K562 (cell line): ENCODE measurements around the gene NTN3. TPM values are rescaled to one million over a fixed set of nuclear protein-coding genes. Genes with fewer than 3 reads are reported as not detected.

Experiments used
- CC2D1A ChIP-seq: fragments of 450-650 bp; IDR thresholded peaks from 2 replicates; pipeline ENCODE4 v1.6.1; 2017; ENCODE audit warnings: mild to moderate bottlenecking
- ELF1 ChIP-seq: fragments of 200-800 bp; sonication (Bioruptor generic); IDR thresholded peaks from 2 replicates; pipeline ENCODE4 v1.6.1; 2016; ENCODE audit warnings: missing genetic modification characterization, missing compliant biosample characterization
- MEF2A ChIP-seq: IDR thresholded peaks from 2 replicates; pipeline ENCODE4 v1.6.1; 2011; ENCODE audit warnings: low read depth, mild to moderate bottlenecking, low read length, moderate library complexity; ENCODE audit not compliant: control insufficient read depth
- MEF2D ChIP-seq: conservative IDR thresholded peaks from 2 replicates; pipeline ENCODE4 v1.6.1; 2016; ENCODE audit warnings: low read depth, missing genetic modification characterization, missing compliant biosample characterization
- SMARCB1 ChIP-seq: IDR thresholded peaks from 2 replicates; pipeline ENCODE4 v1.6.1; 2011; ENCODE audit warnings: improper control_type of control experiment, low read depth; ENCODE audit not compliant: insufficient read length
- TEAD4 ChIP-seq, 2 experiments: sonication (generic) in 1 of 2; formaldehyde crosslinking in 1 of 2; IDR thresholded peaks; 2 replicates each; pipeline versions ENCODE4 v1.6.1 to v1.8.0; 2012 to 2022; ENCODE audit warnings: borderline replicate concordance in 1 of 2, inconsistent platforms in 1 of 2, low read length in 1 of 2, mild to moderate bottlenecking in 1 of 2, missing genetic modification reagents in 1 of 2
- TFAM ChIP-seq: fragments of 250-450 bp; sonication (Bioruptor Pico); conservative IDR thresholded peaks from 2 replicates; pipeline ENCODE4 v1.5.0; 2021; ENCODE audit warnings: mild to moderate bottlenecking, moderate library complexity
- ZNF217 ChIP-seq: sonication (generic); formaldehyde crosslinking; IDR thresholded peaks from 2 replicates; pipeline ENCODE4 v1.8.0; 2022; ENCODE audit warnings: mild to moderate bottlenecking, missing genetic modification reagents
- polyA plus RNA-seq, 8 experiments: library from polyadenylated mRNA; depleted of rRNA in 4 of 8; stranded (reverse) in 5 of 8; unstranded in 3 of 8; fragments of >200 nt; fragmentation: Nextera tagmentation in 2 of 8; fragmentation: Illumina TruSeq in 1 of 8; extraction: Ambion mirVana in 2 of 8; extraction: Trizol in 1 of 8; gene quantifications; 2 replicates each; pipeline versions ENCODE4 v1.2.1 to v1.2.3, GENCODE V29; 2011 to 2014; ENCODE audit warnings: inconsistent platforms in 1 of 8, missing spikeins in 1 of 8
- total RNA-seq, 7 experiments: library from RNA; depleted of rRNA in 6 of 7; stranded (reverse); fragments of >200 nt in 6 of 7; fragmentation: Illumina TruSeq in 2 of 7; extraction: Trizol in 2 of 7; gene quantifications; 2 replicates each; pipeline versions ENCODE4 v1.2.1 to v1.2.3, GENCODE V29; 2011 to 2021; ENCODE audit warnings: low replicate concordance in 1 of 7
- TF ChIP-seq, protein P1 (sequence below): sonication (generic); formaldehyde crosslinking; IDR thresholded peaks from 2 replicates; pipeline ENCODE4 v1.8.1; 2023; ENCODE audit warnings: mild to moderate bottlenecking, missing genetic modification reagents, moderate library complexity
- TF ChIP-seq, protein P2 (sequence below): fragments of 150-350 bp; conservative IDR thresholded peaks from 2 replicates; pipeline ENCODE4 v1.6.1; 2014; ENCODE audit warnings: low read length
- TF ChIP-seq, protein P3 (sequence below): fragments of 450-650 bp; IDR thresholded peaks from 2 replicates; pipeline ENCODE4 v1.6.1; 2014; ENCODE audit warnings: low read depth, mild to moderate bottlenecking, moderate library complexity, borderline replicate concordance
- TF ChIP-seq, protein P4 (sequence below), 2 experiments: fragments of 200-800 bp in 1 of 2; sonication (Bioruptor generic) in 1 of 2; sonication (generic) in 1 of 2; formaldehyde crosslinking in 1 of 2; IDR thresholded peaks in 1 of 2; conservative IDR thresholded peaks in 1 of 2; 2 replicates each; pipeline versions ENCODE4 v1.5.0 to v1.6.1; 2016 to 2020; ENCODE audit warnings: missing compliant biosample characterization in 1 of 2, missing genetic modification characterization in 1 of 2, missing genetic modification reagents in 1 of 2
- TF ChIP-seq, protein P5 (sequence below): fragments of 450-650 bp; conservative IDR thresholded peaks from 2 replicates; pipeline ENCODE4 v1.6.1; 2016; ENCODE audit warnings: missing genetic modification characterization, low read depth, mild to moderate bottlenecking, missing compliant biosample characterization, moderate library complexity
- TF ChIP-seq, protein P6 (sequence below): sonication (generic); formaldehyde crosslinking; IDR thresholded peaks from 2 replicates; pipeline ENCODE4 v1.8.0; 2022; ENCODE audit warnings: missing genetic modification reagents, mild to moderate bottlenecking, moderate library complexity, borderline replicate concordance
- TF ChIP-seq, protein P7 (sequence below): fragments of 250-450 bp; sonication (Bioruptor Pico); IDR thresholded peaks from 2 replicates; pipeline ENCODE4 v1.8.0; 2021; ENCODE audit warnings: moderate library complexity, mild to moderate bottlenecking, inconsistent platforms

The NTN3 gene
- total and polyA plus RNA-seq, 9 of the 15 experiments (the other 6 are each of a cell fraction or from before 2014, with no cell fraction given), result not detected

DNA sequence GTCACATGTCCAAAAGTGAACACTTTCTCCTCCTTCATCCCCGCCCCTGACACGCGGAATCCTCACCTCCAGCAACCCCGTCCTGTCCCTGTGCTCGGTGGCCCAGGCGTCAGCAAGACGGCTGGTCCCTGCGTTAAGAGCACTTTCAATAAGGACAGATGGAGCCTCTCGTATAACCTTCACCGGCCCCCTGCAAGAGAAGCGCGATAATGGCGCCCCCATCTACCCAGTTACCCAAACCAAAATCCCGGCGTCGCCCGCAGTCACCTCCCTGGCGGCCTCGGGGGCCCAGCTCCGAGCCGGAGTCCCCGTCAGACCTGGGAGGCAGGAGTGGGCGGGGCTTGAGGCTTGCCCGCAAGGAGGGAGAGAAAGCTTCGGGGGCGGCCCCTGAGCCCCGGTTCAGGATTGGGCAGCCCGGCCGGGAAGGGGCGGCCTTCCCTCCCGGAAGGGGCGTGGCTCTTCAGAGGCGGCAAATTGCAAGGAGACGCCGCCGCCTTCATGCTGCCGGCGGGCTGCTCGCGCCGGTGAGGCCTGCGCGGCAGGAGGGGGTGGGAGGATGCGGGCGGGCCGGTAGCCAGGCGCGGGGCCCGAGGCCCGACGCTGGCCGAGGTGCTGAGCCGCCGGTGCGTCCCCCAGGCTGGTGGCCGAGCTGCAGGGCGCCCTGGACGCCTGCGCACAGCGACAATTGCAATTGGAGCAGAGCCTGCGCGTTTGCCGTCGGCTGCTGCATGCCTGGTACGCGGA lies 11.3 kb upstream of the NTN3 start, which contains the start of gene TEDC2 (continued):
- TF ChIP-seq, protein P1, sequence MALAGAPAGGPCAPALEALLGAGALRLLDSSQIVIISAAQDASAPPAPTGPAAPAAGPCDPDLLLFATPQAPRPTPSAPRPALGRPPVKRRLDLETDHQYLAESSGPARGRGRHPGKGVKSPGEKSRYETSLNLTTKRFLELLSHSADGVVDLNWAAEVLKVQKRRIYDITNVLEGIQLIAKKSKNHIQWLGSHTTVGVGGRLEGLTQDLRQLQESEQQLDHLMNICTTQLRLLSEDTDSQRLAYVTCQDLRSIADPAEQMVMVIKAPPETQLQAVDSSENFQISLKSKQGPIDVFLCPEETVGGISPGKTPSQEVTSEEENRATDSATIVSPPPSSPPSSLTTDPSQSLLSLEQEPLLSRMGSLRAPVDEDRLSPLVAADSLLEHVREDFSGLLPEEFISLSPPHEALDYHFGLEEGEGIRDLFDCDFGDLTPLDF, result 0 out of 2 replicates have a peak, but pooled peaks have one; percentile 39
- TF ChIP-seq MEF2A (no peak), TFAM (no peak), MEF2D (tag) (no peak), ZNF217 (CRISPR knock-in tag) (no peak), TEAD4 (IDR thresholded peaks at IDR 0.05; ENCODE audit: low read length) (no peak), TEAD4 (CRISPR knock-in tag; IDR thresholded peaks at IDR 0.05; ENCODE audit: borderline replicate concordance) (no peak), CC2D1A (no peak), SMARCB1 (no peak), ELF1 (tag) (no peak)
- TF ChIP-seq, protein P2, sequence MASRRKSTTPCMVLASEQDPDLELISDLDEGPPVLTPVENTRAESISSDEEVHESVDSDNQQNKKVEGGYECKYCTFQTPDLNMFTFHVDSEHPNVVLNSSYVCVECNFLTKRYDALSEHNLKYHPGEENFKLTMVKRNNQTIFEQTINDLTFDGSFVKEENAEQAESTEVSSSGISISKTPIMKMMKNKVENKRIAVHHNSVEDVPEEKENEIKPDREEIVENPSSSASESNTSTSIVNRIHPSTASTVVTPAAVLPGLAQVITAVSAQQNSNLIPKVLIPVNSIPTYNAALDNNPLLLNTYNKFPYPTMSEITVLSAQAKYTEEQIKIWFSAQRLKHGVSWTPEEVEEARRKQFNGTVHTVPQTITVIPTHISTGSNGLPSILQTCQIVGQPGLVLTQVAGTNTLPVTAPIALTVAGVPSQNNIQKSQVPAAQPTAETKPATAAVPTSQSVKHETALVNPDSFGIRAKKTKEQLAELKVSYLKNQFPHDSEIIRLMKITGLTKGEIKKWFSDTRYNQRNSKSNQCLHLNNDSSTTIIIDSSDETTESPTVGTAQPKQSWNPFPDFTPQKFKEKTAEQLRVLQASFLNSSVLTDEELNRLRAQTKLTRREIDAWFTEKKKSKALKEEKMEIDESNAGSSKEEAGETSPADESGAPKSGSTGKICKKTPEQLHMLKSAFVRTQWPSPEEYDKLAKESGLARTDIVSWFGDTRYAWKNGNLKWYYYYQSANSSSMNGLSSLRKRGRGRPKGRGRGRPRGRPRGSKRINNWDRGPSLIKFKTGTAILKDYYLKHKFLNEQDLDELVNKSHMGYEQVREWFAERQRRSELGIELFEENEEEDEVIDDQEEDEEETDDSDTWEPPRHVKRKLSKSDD, result no peak
- TF ChIP-seq, protein P3, sequence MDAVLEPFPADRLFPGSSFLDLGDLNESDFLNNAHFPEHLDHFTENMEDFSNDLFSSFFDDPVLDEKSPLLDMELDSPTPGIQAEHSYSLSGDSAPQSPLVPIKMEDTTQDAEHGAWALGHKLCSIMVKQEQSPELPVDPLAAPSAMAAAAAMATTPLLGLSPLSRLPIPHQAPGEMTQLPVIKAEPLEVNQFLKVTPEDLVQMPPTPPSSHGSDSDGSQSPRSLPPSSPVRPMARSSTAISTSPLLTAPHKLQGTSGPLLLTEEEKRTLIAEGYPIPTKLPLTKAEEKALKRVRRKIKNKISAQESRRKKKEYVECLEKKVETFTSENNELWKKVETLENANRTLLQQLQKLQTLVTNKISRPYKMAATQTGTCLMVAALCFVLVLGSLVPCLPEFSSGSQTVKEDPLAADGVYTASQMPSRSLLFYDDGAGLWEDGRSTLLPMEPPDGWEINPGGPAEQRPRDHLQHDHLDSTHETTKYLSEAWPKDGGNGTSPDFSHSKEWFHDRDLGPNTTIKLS, result peak; percentile 48; the same call in 1 of the 2 replicates
- TF ChIP-seq, protein P4, sequence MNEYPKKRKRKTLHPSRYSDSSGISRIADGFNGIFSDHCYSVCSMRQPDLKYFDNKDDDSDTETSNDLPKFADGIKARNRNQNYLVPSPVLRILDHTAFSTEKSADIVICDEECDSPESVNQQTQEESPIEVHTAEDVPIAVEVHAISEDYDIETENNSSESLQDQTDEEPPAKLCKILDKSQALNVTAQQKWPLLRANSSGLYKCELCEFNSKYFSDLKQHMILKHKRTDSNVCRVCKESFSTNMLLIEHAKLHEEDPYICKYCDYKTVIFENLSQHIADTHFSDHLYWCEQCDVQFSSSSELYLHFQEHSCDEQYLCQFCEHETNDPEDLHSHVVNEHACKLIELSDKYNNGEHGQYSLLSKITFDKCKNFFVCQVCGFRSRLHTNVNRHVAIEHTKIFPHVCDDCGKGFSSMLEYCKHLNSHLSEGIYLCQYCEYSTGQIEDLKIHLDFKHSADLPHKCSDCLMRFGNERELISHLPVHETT (CRISPR knock-in tag; conservative IDR thresholded peaks at IDR 0.05 in 1 of 2, IDR thresholded peaks at IDR 0.05 in 1 of 2), result peak in 1 of 2 experiments; percentile 85; a peak in 2 of 4 replicates
- TF ChIP-seq, protein P5, sequence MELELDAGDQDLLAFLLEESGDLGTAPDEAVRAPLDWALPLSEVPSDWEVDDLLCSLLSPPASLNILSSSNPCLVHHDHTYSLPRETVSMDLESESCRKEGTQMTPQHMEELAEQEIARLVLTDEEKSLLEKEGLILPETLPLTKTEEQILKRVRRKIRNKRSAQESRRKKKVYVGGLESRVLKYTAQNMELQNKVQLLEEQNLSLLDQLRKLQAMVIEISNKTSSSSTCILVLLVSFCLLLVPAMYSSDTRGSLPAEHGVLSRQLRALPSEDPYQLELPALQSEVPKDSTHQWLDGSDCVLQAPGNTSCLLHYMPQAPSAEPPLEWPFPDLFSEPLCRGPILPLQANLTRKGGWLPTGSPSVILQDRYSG (tag), result no peak
- TF ChIP-seq, protein P6, sequence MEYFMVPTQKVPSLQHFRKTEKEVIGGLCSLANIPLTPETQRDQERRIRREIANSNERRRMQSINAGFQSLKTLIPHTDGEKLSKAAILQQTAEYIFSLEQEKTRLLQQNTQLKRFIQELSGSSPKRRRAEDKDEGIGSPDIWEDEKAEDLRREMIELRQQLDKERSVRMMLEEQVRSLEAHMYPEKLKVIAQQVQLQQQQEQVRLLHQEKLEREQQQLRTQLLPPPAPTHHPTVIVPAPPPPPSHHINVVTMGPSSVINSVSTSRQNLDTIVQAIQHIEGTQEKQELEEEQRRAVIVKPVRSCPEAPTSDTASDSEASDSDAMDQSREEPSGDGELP (CRISPR knock-in tag), result peak; percentile 63
- TF ChIP-seq, protein P7, sequence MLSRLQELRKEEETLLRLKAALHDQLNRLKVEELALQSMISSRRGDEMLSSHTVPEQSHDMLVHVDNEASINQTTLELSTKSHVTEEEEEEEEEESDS (CRISPR knock-in tag), result no peak
